Regular cardiac myocyte (primary cell): ENCODE data around the gene GJE1. TPM values are rescaled to one million over a fixed set of nuclear protein-coding genes. Genes with fewer than 3 reads are reported as not detected.

Source experiments
- total RNA-seq: library from RNA; depleted of rRNA; stranded (reverse); fragments of >200 nt; gene quantifications from 2 replicates; pipeline ENCODE4 v1.2.3, GENCODE V29; 2014

The GJE1 gene, protein sequence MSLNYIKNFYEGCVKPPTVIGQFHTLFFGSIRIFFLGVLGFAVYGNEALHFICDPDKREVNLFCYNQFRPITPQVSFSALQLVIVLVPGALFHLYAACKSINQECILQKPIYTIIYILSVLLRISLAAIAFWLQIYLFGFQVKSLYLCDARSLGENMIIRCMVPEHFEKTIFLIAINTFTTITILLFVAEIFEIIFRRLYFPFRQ
- total RNA-seq, result not detected in 2 replicates

DNA sequence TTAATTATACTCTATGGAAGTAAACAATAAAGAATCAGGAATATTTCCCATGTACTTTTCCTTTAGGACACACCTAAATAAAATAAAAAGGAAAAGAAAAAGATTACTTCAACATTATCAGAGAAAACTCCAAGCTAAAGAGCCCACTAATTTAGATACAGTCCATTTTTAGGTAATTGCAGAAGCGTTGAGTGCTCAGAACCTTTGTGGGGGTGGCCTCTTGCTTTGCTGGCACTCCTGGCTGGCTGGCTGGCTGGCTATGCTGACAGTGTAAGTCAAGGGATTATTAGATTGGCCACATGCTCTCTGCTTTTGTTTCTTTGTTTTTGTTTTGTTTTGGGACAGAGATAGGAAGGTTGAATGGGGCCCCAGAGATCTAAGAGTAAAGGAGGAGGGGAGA, at the start of gene GJE1:
GJE1 (plus strand) TSS at position 301 of the 400 bp plus-strand sequence. CDS start 234 bp downstream, outside the sequence.

DNA sequence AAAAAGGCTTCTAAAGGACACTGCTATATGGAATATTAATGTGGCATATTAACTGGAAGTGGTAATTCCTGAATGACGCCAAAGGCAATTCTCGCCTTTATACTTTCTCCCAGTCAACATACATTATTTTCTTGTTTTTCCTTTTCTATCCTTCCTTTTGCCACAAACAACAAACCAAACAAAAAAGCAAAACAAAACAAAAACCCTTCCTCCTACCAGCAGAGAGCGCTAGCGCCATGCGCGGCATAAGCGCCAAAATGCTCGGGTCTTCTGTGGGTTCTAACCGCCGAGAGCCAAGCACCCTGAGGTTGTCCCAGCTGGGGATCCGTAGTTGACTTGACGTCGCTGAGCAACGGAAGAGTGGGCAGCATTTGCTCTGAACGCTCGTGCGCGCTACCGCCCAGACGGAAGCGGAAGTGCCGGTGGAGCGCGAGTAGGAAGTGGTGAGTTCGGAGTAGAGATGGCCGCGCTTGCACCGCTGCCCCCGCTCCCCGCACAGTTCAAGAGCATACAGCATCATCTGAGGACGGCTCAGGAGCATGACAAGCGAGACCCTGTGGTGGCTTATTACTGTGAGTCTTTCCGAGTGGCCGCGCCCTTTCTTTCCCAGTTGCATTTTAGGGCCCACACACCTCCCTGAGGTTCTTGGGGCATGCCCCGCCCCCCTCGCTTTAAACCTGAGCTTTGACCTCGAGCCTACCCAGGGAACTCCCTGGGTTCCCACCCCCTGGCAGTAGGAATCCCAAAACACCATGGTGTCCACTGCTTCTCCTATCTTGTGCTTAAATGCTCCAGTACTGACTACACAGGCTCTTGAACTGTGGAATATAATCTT, 14.3 kb downstream of the GJE1 start, which contains the start of the genes NMBR and VTA1:
NMBR (minus strand) TSS at position 295 of the 835 bp plus-strand sequence. CDS start 58,464 bp downstream, outside the sequence.
VTA1 (plus strand) TSS at position 436 of the 835 bp plus-strand sequence; CDS start at position 461, 25 bp downstream.

Other genes starting within 250 kb of the GJE1 start
- under 0.01 and 0.28 TPM in 2 replicates for gene NMBR, start 14.2 kb downstream of the GJE1 start, total RNA-seq
- 49.9 and 66.1 TPM in 2 replicates for gene VTA1, start 14.3 kb downstream of the GJE1 start, total RNA-seq
- gene ADGRG6, start 169.1 kb downstream of the GJE1 start, total RNA-seq, result 1.3 and 2.8 TPM in 2 replicates